Right renal cortex interstitium (tissue), 3 donors: ENCODE results near the gene INTU. TPM values are rescaled to one million over a fixed set of nuclear protein-coding genes. Genes with fewer than 3 reads are reported as not detected.
"Not testable (repeated sequence)": the region's sequence is repeated elsewhere in the genome, so short reads cannot be mapped to it uniquely, and the experiment has no call there.

ENCODE experiments used
- DNase-seq, 3 donors: peaks; one replicate each; pipeline ENCODE4 v3.0.0-alpha.2; 2013; ENCODE audit warnings: low read depth in 3 of 3, low spot score in 2 of 3
- polyA plus RNA-seq, 3 donors: library from polyadenylated mRNA; unstranded; fragments of 120-200 nt; gene quantifications; one replicate each; pipeline ENCODE4 v1.2.1, GENCODE V29; 2013; ENCODE audit not compliant: insufficient read length in 3 of 3

The INTU gene
- 10 to 100 TPM; 25.3 to 26.9 (median 26.8) TPM for polyA plus RNA-seq

DNA sequence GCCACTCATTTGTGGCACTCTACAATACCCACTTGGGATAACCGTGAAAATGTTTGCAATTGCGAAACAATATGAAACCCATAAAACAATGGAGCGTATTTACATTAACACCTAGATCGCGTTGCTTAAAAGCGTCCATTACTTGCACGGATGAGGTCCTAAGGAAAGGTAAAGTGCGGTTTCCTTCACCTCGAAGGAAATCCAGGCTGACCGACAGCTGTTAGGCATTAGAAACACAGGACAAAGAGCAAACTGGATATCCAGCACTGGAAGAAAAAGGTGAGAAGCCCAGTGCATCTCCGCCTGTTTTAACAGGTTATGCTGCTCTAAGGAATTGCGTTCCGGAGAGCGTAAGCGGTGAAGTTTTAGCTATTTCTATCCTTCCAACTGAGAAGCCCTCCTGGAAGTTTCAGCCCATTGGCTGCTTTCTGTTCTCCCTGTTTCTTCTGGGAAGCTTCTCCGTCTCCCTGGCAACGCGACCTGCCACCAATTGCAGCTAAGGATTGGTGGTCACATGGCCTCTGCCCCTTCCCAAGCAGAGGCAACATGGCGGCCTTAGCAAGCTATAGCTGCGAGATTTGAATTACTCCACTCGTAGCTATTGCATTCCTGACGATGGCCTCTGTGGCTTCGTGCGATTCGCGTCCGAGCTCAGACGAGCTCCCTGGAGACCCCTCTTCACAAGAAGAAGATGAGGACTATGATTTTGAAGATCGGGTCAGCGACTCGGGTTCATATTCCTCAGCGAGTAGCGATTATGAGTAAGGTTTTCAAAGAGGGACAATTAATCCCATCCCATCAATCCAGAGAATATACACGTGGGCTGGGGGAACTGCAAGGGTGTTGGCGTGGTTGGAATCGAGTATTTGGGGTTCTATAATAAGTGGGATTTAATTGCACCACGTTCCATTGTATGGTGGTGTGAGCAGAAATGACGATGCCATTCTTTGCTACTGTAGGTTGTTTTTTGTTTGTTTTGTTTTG lies at the start of gene INTU:
TSS of gene INTU (plus strand) at position 538 of the 984 bp plus-strand sequence. CDS start at position 616, 78 bp downstream.
- peak; percentile 83 to 93 (median 90) for DNase-seq

DNA sequence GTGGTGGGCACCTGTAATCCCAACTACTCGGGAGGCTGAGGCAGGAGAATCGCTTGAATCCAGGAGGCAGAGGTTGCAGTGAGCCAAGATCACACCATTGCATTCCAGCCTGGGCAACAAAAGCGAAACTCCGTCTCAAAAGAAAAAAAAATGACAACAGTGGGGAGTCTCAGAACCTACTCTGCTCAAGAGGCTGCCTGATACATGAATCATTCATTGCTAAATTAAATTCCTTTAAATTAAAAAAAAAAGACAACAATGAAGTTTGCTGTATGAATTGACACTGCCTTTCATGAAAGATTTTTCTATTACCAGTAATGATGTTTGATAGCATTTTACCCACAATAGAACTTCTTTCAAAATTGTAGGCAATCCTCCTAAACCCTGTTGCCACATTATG lies 46.3 kb upstream of the INTU start:
- DNase-seq: not testable (repeated sequence)

DNA sequence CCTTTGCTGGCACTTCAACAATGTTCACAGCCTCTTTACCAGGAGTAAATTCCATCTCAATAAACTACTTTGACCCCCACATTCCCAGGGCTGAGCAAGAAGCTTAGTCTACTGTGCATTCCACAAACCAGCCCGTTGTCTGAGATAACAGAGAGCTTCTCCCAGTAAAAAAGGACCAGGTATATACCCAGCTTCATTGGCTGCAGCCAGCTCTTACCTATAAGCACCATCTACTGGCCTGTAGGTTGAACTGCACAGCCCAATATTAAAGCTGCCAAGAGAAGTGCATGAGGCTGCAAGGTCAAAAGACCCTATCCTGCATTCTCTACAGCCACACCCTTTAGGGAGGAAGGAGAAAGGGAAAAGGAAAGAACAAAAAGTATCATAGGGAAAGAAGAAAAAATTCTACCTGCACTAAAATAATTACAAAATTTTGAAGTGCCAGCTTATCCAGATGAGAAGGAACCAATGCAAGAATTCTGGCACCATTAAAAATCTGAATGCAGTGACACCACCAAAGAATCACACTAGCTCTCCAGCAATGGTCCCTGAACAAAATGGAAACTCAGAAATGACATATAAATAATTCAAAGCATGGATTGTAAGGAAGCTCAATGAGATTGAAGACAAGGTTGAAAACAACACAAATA lies 45.7 kb upstream of the INTU start:
- no peak for DNase-seq

GRCh38 chr4:127589153-127589552 lies 43.6 kb upstream of the INTU start:
- DNase-seq: not testable (repeated sequence)

GRCh38 chr4:127598656-127599055 lies 34.1 kb upstream of the INTU start:
- DNase-seq: no peak

DNA sequence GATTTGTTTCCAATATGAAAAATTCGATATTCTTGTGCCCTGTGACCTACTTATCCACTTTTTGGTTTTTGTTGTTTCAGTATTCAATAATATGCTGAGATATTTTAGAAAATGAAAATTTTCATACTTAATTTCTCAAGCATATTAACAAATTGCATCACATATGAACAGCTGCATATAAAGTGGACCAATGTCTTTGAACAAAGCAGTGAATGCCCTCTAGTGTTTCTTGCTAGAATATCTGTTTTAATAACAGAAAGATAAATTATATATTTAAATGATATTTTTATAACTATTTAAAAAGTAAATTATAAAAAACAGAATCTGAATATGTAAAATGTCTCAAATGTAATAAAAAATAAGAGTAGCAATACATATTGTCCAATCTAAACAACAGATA lies 31.7 kb upstream of the INTU start:
- no peak for DNase-seq

DNA sequence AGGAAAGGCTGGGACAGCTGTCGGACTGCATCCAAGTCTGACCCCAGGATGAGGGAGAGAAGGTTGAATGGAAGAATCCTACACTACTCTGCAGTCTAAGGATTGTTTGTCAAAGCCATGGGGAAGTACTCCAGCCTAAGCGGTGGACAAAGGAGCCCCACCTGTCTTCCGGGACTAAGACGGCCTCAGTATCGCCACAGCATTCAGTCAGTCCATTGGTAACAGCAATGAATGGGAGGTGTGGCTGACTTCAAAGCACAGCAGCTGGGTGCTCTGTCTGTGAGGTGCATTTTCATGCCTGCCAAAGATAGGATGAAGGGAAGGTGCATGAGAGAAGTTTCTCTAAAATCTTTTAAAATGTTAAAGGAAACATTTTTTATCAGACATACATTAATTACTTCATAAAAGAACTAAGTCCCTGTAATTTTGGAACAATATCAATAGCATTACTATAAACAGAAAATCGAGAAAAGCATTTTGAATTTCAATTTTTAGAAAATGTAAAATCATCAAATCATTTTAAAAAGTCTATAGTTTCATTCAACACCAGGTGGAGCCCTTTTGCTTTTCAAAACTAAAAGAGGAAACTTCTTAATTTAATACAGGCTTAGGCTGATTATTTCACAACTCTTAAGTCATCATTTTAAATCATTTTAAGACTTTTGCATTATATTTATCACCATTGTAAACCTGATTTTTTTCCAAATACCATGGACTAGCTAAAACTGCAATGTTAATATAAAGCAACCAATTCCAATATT lies 27.6 kb upstream of the INTU start:
- no peak for DNase-seq

- DNase-seq: no peak
These were observed 25.9 kb upstream of the INTU start for GRCh38 chr4:127606823-127607222.

DNA sequence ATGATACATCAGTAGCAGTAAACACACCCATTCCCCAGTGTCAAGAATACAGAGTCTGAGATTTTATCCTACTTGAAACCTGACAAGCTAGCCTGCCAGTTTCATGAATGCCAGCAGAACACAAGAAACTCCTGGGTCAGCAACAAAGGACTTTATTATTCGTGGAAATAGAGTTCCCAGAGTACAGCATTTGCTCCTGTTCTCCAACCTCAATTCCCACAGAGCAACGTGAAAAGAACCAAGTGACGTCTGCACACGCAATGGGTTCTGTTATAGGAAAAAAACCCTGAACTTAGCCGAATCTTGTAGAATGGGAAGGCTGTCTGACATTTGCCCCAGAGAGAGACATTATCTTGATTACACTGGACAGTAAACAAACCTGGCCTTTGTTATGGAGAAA lies 23.3 kb upstream of the INTU start:
- DNase-seq: no peak

DNA sequence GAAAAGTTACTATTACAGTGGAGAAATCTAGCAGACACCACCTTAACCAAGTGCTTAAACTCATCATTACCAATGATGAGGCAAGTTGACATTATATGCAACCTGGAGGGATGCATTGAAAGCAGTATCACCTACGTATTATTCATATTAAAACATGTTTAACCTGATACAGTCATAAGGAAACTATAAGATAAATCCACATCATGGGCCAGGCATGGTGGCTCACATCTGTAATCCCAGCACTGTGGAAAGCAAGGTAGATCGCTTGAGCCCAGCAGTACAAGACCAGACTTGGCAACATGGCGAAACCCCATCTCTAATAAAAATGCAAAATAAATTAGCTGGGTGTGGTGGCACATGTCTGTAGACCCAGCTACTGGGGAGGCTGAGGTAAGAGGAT lies 22.3 kb upstream of the INTU start:
- no peak for DNase-seq

- DNase-seq: no peak
These were observed 15.9 kb upstream of the INTU start for GRCh38 chr4:127616898-127617297.

- no peak for DNase-seq
These were observed 14.3 kb upstream of the INTU start for GRCh38 chr4:127618427-127618826.

DNA sequence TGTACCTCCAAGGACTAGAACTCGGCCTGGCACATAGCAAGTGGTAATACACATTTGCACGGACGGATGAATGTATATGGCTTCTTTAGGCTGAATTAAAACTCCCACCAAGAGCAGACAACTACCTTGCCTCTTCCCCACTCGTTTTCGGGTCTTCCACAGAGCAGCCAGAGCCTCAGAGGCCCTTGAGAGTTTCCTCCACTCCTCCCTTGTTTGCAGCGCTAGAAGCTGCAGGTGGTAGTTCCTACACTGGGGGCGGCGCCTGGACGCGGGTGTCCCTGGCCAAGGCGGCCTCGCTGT lies 10.2 kb upstream of the INTU start:
- DNase-seq: no peak

DNA sequence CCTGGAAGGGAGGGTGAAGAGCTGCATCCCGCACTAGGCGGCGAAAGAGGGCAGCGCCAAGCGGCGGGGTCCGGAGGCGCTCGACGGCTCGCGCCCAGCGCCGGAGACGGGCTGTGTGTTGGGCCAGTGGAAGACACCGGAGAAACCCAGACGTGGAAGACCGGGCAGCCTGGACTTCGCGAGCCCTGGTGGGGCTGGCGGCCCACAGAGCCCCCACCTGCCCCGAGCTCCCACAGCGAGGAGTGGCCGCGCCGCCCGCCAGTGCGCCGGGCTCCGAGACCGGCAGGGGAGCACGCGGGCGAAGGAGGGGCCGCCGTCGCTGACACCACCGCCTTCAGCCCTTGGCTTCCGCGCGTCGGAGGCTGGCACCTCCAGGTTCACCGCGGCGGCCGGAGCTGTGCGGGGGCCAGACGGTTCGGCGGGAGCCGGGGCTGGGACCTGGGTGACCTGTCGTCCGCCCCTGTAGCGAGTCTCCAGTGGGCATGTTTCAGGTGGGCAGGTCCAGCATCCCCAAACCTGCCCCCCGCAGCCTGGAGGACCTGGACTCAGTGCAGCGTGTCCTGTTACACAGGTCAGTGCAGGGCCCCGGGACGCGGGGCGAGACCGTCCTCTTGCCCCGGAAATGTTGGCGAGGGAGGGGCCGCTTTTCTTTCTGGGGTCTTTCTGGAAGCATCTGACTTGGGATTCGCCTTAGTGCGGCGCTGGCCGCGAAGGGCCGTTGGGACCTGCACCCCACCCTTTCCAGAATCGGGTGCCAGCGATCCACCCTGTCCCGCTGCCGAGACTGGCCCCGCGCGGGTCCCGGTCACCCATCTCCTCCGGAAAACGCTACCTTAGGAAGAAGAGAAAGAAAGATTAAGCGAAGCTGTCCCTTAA lies 9.6 kb upstream of the INTU start:
- DNase-seq: peak in 1 of 3 donors; percentile 26

DNA sequence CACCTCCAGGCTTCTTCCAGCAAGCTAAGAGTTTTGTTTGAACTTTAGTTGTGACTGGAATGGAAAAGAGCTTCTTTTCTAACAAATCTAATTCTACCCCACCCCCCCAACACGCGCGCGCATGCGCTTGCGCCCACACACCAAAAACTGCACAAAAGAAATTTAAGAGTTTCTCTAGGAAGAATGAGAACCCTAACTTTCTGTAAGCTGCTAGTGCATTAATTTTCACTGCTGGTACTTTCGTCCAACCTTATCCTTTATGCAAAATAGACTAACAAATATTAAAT lies 9.0 kb upstream of the INTU start:
- no peak for DNase-seq

- no peak for DNase-seq
These were observed 8.6 kb upstream of the INTU start for GRCh38 chr4:127624173-127624572.

DNA sequence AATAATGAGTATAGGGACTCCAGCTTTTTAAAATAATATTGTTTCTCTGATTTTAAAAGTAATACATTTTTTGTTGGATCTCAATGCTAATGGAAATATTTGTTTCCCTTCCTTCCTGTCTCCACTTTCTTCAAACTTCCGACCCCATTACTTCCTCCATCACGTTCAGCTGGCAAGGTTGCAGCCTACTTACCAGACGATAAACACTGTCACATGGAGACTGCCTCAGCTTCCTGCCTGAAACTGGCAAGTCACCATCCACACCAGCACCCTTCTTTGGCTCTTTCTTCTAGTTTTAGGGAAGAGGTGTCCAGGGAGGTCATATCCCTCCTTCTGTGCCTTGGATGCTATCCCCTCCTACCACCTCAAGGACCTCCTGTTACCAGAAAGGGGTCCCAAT lies 3.4 kb upstream of the INTU start:
- no peak for DNase-seq

- no peak for DNase-seq
These were observed 2.6 kb upstream of the INTU start for GRCh38 chr4:127630152-127630551.

DNA sequence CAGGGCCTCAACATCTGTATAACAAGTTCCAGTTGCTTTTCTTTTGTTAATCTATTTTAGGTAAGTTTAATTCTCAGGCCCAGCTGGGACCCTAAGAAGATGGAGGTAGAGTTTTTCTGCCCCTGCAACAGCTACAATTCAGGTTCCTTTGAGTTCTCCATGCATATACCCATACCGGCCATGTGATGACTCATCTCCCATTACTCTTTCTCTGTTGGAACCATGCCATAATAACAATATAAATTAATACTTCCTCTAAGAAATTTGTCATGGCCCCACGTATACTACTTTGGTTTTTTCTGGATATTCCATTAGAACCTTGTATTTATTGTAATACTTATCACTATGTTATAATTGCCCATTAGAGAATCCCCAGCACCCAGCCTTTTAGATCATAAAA lies 1.3 kb upstream of the INTU start:
- DNase-seq: no peak

DNA sequence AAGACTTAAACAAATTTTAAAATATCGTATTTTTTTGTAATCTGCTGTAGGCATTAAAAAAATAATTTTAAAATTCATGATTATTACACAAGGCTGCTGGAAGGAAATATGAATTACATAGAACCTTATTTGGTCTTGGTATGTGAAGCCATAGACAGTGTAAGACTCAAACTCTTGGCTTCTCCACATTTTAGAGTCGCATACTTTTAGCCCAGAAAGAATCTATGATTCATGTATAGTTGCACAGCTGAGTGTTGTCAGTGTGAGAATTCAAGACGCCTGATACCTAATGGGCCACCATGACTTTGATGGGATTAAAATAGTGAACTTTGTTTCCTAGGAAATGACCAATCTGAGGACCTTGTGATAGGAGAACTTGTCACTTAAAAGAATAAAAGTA lies 1.4 kb downstream of the INTU start:
- no peak for DNase-seq

- no peak for DNase-seq
These were observed 8.8 kb downstream of the INTU start for GRCh38 chr4:127641524-127641923.
